HG03175 (cell line): ENCODE data around the gene YWHAG.
"Not testable (repeated sequence)": the region's sequence is repeated elsewhere in the genome, so short reads cannot be mapped to it uniquely, and the experiment has no call there.

Source experiments
- ATAC-seq: cut with Tn5 transposase; IDR thresholded peaks from one replicate; pipeline ENCODE4 v1.9.1; 2021; ENCODE audit warnings: mild to moderate bottlenecking, moderate library complexity; ENCODE audit not compliant: unreplicated experiment

Gene YWHAG

DNA sequence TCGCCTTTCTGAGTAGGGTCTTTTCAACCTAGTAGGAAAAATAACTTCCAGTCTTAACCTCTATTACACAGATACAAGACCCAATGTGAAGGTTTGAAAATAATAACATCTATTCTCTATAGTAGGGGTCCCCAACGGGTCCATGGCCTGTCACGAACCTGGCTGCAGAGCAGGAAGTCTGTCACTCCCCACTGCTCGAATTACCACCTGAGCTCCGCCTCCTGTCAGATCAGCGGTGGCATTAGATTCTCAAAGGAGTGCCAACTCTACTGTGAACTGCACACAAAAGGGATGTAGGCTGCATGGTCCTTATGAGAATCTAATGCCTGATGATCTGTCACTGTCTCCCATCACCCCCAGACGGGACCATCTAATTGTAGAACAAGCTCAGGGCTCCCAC lies 7.4 kb downstream of the YWHAG start:
- no peak for ATAC-seq

DNA sequence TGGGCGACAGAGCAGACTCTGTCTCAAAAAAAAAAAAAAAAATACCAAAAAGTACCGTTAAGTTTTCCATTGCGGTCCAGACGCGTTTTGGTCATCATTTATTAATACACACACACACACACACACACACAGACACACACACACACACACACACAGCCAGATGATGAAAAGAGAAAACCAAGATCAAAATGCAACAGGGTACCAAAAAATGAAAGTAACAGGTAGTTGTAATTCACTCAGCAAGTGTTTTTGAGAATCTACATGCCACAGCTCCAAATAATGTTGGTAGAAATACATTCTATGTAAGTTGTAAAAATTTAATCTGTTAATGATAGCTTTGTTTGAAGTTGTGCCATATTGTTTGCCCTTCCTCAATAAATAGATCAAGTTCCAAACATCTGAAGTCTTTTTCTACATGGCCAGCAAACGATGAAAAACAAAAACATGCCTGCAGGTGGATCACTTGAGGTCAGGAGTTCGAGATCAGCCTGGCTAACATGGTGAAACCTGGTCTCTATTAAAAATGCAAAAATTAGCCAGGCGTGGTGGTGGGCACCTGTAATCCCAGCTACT lies 9.4 kb downstream of the YWHAG start:
- no peak for ATAC-seq

DNA sequence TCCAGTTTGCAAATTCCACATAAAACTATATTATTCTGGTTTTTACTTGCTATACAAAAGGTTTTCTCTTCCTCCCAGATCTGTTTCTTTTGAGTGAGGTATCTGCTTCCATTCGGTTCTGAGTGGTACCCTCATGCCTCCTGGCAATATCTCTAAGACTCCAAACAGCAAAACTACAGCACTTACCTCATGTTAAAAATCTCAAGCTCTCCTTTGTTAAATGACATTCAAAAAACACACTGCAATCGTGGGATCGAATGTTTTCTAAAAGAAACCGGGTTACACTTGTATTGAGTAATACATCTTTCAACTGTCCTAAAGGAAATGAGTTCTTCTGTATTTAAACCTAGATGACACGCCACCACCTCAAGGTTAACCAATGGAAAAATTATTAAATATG lies 11.1 kb downstream of the YWHAG start:
- no peak for ATAC-seq

GRCh38 chr7:76346778-76347177 lies 12.0 kb downstream of the YWHAG start:
- no peak for ATAC-seq

- ATAC-seq, result no peak
These were observed 12.7 kb downstream of the YWHAG start for GRCh38 chr7:76346097-76346496.

- ATAC-seq, result no peak
These were observed 14.9 kb downstream of the YWHAG start for GRCh38 chr7:76343931-76344321.

DNA sequence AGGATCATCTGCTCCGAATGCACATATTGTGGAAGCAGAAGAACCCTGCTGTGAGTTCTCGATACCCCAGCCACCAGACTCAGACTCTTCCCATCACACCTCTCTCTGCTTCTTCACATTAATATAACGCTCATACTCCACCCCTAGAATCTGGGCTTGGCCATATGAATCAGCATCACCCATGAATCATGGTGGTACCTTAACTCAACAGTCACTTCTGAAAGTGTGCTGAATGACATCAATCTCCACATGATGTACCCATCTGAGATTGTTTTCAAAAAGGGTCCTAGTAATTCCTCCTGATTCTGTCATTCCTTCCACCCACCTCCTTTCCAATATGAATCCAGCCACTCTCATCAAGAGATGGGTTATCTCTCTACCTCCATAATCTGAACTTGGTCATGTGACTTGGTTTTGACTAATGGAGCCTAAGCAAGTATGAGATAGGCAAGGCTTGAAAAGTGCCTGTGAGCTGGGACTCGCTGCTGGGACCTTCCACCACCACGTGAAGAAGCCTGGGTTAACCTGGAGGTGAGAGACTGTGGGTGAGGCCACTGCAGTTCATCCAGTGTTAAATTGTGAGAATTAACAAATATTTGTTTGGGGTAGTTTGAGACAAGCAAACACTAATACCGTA lies 15.4 kb downstream of the YWHAG start:
- no peak for ATAC-seq

DNA sequence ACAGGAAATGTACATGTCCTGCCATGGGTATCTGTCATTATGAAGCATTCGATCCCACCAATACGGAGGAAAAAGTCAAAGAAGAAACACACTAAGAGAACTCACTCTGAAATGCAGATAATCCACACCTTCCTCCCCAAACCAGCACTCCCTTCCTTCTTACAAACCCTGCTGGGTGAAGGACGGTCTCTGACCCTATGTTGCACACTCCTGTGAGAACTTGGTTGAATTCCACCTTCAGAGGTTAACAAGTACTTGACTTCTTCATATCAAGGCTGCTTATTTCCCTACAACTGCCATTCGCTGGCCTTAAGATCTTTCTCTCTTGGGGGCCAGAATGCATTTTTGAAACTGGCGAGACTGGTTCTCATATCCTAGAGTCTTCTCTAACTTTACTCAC lies 16.6 kb downstream of the YWHAG start:
- ATAC-seq, result no peak

GRCh38 chr7:76340617-76341131 lies 18.1 kb downstream of the YWHAG start:
- no peak for ATAC-seq

DNA sequence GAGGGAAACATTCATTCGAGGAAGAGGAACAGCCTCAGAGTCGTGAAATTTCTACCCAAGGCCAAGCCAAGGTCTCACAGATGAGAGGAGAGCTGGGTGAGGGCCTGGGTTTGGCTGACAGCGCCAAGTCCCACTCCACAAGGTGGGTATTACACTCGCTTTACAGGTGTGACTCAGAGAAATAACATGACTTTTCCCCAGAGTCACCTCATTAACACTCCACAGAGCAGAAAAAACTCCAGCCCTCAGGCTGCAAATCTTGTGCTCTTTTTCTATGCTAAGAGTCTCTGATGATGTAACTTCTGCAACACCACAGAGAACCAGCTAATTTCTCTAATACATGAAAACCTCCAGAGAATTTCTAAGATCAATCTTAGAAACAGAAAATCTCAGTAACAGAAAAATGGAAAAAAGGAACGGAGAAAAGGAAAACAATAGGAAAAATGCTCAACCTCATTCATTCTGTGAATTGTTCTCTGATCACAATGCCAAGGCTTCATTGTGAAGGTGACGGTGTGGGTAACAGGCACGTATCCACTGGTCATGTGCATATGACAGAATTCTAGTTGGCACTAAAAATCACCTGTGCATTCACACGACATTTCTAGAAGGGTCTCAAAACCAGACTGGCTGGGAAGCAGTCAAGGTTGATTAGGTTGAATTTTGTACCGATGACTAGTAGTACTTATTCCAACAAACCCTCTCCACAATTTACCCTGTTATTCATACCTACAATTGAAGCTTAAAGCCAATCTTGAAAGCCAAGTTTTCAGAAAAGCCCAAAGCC lies 20.3 kb downstream of the YWHAG start:
- ATAC-seq, result no peak

GRCh38 chr7:76337147-76337546 lies 21.6 kb downstream of the YWHAG start:
- ATAC-seq, result no peak

GRCh38 chr7:76336094-76336493 lies 22.7 kb downstream of the YWHAG start:
- no peak for ATAC-seq

DNA sequence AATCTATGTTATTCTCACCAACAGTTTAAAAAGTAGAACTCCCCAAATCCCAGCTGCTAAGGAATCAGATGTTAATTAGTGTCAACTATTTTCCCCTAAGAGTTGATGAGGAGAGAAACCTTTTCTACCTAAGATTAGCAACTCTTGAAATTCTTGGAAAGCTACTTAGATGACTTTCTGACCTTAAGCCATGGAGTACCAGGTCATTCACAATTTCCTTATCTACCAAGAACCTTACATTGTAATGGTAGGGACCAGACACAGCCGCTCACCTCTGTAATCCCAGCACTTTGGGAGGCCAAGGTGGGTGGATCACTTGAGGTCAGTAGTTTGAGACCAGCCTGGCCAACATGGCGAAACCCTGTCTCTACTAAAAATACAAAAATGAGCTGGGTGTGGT lies 23.4 kb downstream of the YWHAG start:
- not testable (repeated sequence) for ATAC-seq

DNA sequence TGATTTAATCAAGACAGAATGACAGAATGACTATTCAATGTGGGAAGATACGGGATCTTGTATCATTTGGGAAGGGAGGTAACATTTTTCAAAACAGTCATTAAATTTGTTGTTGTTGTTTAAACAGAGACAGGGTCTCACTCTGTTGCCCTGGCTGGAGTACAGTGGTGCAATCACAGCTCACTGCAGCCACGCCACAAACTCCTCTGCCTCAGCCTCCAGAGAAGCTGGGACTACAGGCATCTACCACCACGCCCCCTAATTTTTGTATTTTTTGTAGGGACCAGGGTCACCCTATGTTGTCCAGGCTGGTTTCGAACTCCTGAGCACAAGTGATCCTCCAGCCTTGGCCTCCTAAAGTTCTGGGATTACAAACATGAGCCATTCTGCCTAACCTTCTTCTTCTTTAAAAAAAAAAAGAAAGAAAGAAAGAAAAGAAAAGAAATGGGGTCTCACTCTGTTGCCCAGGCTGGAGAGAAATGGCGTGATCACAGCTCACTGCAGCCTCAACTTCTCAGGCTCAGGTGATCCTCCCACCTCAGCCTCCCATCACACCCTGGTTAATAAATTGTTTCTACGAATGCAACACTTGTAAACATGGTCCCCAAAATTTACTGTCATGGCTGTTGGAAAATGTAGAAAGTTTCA lies 24.3 kb downstream of the YWHAG start:
- no peak for ATAC-seq

- ATAC-seq, result no peak
These were observed 25.2 kb downstream of the YWHAG start for GRCh38 chr7:76333511-76334101.

DNA sequence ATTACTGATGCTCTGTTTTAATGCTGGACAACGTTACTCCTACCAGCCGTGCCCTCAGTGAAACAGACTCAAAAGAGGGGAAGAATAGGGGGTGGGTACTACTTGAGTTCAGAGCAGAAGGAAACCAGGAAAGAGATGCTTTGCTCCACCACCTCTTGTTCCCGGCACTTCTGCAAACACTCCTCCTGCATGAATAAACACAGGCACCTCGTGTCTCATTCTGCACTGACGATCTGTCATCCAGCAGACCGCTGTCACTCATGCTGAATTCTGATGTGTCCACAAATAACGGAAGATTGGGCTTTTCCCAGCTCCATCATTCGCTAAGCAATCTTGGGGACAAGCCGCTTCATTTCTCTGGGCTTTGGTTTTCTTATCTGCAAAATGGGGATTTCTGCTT lies 26.7 kb downstream of the YWHAG start:
- ATAC-seq, result no peak

DNA sequence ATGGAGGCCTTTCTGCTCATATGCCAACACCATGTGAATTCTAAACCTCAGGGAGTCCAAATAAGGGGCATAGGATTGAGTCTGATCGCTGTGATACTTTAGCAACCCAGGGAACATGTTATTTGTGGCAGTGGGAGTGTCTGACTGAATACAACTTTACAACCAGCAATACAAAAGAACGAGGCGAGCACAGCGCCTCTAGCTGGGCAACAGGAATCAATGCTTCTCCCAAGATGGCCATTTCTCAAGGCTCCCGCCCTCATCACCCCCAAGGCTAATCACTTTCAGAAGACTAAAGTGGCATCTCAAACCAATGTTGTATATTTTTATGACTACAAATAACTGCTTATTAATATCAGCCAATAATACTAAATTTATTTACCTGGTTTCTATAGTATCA lies 28.1 kb downstream of the YWHAG start:
- no peak for ATAC-seq

GRCh38 chr7:76330261-76330660 lies 28.5 kb downstream of the YWHAG start:
- ATAC-seq, result no peak

- no peak for ATAC-seq
These were observed 29.3 kb downstream of the YWHAG start for GRCh38 chr7:76329479-76329878.

- no peak for ATAC-seq
These were observed 30.4 kb downstream of the YWHAG start for GRCh38 chr7:76328389-76328788.

GRCh38 chr7:76327610-76328009 lies 31.2 kb downstream of the YWHAG start:
- ATAC-seq, result no peak
